GM12872 (cell line): ENCODE measurements around the gene IPO8.

ENCODE experiments used
- CTCF ChIP-seq: IDR thresholded peaks from 3 replicates; pipeline ENCODE4 v1.5.1; 2011; ENCODE audit warnings: low read depth, mild to moderate bottlenecking, low read length, moderate library complexity; ENCODE audit not compliant: insufficient read depth

Gene IPO8

GRCh38 chr12:30622509-30622908 is 73.2 kb downstream of the IPO8 start:
- TF ChIP-seq CTCF: no peak

GRCh38 chr12:30617346-30618016 is 78.2 kb downstream of the IPO8 start:
- no peak for TF ChIP-seq CTCF

GRCh38 chr12:30614031-30614430 is 81.6 kb downstream of the IPO8 start:
- TF ChIP-seq CTCF: no peak

- TF ChIP-seq CTCF: no peak
Measured at GRCh38 chr12:30613119-30613830, 82.4 kb downstream of the IPO8 start.

- TF ChIP-seq CTCF: no peak
Measured at GRCh38 chr12:30610718-30611117, 85.0 kb downstream of the IPO8 start.

- no peak for TF ChIP-seq CTCF
Measured at GRCh38 chr12:30603129-30603528, 92.5 kb downstream of the IPO8 start.

GRCh38 chr12:30602678-30603077 is 93.0 kb downstream of the IPO8 start:
- TF ChIP-seq CTCF: no peak
